Stimulated activated CD4-positive, alpha-beta T cell treated with anti-CD3 and anti-CD28 coated beads, Interleukin-1b, Interleukin-23, amount 100 ng/mL, for 4 hours (primary cell): ENCODE measurements around the gene TMEM248.
"Not testable (repeated sequence)": the region's sequence is repeated elsewhere in the genome, so short reads cannot be mapped to it uniquely, and the experiment has no call there.

Source experiments
- DNase-seq, 2 donors: peaks; one replicate each; pipeline ENCODE4 v3.0.0-alpha.2; 2020; ENCODE audit warnings: low read depth in 2 of 2

TMEM248 gene

GRCh38 chr7:66996444-66997191 lies 75.6 kb downstream of the TMEM248 start, which contains the start of gene TYW1:
TYW1 (plus strand) TSS chr7:66996833; CDS start chr7:66996979, 146 bp downstream.
- DNase-seq = peak; percentile 93 to 97

GRCh38 chr7:67000601-67001258 lies 79.7 kb downstream of the TMEM248 start:
- DNase-seq = not testable (repeated sequence)

GRCh38 chr7:67004145-67004544 lies 83.1 kb downstream of the TMEM248 start:
- not testable (repeated sequence) for DNase-seq

- DNase-seq = no peak
These were observed 85.9 kb downstream of the TMEM248 start for GRCh38 chr7:67006965-67007364.
